GM19438 (cell line): ENCODE results near the gene ARL8A.
"Not testable (repeated sequence)": the region's sequence is repeated elsewhere in the genome, so short reads cannot be mapped to it uniquely, and the experiment has no call there.

ENCODE experiments used
- ATAC-seq: cut with Tn5 transposase; IDR thresholded peaks from one replicate; pipeline ENCODE4 v1.9.1; 2021; ENCODE audit warnings: low read depth; ENCODE audit not compliant: unreplicated experiment

ARL8A gene

DNA sequence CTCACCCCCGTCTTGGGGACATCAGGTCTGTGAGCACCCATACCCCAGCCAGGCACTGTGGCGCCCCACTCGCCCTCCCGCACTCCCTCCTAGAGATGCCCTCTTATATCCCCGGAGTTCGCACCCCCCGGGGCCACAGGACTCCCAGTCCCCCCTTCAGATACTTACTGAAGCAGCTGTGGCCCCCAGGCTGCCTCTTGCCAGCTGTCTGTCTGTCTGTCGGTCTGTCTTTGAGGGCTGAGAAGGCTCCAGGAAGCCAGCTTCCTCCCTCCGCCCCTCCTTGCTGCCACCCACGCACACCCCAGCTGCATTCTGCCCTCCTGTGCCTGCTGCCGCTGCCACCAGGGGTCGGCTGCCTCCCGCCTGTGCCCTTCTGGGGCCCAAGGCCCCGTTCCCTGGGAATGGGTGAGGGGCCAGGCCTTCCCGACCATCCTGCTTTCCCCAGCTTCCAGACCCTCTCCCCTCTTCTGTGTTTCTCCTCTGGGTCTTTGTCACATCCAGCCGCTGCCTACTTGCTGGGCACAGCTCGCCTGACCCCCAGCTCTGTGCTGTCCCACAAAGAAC, 15.9 kb upstream of the ARL8A start, which contains the start of gene PTPN7:
TSS of gene PTPN7 (minus strand) at position 226 of the 564 bp plus-strand sequence. CDS start 1,200 bp downstream, outside the sequence.
- peak; percentile 36 for ATAC-seq

DNA sequence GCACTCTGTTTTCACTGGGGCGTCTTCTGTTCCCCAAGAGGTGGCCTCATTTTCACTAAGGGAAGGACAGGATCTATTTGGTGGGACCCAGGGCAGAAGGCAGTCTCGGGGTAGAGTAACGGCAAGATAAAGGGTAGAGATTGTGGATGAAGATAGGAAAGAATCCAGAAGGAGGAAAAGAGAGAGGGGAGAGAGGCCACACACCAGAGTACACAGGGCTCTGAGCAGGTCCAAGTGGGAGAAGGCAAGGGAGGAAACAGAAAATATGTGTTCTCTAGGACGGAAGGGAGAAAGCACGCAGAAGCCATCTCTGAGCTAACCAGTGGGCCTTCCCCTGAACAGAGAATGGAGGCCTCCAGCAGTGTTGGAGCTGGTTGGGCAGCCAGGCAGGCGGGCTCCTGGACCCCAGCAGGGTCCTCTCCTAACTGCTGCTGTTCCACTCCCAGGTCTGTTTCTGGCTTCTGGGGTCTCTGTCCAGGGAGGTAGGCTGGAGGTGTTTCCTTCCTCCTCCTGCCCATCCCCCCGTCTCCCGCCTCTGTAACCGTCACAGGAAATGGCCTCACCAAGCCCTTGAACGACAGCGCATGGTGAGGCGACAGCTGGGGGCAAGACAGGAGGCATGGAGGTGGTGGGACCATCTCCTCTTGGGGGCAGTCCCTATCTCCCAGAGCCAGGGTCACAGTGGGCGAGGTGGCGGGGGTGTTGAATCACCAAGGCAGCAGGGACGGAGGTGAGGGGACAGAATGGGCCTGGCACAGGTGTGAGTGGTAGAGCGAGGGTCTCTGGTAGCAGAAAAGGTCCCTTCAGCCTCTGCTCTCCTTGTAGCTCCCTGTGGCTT, 15.2 kb upstream of the ARL8A start:
- ATAC-seq: no peak

DNA sequence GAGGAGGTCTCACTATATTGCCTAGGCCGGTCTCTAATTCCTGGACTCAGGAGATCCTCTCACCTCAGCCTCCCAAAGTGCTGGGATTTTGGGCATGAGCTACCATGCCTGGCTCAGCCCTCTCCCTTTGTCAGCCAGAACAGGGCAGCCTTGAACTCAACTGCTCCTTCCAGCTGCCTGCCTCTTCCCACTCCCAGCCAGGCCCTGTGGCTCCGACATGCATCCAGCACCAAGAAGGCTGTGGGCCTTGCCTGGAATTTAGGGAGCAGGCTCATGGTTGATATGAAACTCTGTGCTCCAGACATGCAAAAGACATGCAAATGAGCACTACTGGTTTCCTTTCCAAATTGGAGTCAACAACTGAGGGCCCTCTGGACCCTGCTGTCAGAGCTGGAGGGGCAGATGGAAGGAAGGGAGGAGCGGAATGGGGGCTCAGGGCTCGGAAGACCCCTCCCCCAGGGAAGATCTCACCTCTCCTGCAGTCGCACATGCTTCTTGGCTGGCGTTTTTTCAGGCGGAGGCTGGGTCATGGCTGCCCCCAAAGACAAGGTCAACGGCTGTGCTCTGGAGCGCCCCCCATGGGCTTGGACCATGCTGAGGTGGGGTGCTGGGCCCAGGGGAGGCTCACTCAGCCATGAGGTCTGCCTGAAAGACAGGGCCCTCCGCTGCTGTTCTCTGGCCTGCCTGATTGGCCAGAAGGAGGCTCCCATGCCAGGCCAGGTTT, 14.4 kb upstream of the ARL8A start:
- ATAC-seq: no peak

DNA sequence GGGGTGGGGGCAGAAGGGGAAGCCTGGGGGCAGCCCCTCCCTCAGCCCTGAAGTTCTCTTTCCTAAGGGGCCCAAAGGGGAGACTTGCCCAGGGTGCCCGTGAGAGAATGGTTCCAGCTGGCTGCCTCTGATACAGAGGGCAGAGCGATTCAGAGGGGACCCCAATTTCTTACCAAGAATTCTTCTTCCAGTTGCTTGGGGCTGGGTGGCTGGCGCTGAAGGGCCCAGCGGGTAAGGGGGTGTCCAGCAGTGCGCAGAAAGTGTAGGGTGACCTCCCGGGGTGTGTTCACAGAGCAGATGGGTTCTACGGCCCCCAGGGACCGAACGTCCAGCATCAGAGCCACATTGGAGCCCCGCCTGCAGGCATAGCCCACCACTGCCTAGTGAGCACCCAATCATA, 13.4 kb upstream of the ARL8A start:
- ATAC-seq: no peak

DNA sequence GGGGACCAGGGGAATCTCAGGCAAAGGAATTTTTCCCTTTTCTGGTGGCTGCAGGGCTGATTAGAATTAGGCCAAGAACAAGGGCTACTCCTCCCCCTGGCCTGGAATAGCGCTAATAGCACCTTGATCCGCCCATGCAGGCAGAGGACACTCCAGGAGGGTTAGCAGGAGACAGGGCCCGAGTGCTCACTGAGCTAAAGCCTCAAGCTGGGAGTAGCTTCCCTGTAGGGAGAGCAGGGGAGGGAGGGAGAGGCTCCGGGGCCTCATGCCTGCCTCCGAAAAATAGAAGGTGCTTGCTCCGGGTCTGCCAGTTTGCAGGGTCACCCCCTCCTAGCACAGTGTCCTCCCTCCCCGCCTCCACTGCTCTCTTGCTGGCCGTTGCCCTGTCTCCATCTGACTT, 12.1 kb upstream of the ARL8A start:
- no peak for ATAC-seq

DNA sequence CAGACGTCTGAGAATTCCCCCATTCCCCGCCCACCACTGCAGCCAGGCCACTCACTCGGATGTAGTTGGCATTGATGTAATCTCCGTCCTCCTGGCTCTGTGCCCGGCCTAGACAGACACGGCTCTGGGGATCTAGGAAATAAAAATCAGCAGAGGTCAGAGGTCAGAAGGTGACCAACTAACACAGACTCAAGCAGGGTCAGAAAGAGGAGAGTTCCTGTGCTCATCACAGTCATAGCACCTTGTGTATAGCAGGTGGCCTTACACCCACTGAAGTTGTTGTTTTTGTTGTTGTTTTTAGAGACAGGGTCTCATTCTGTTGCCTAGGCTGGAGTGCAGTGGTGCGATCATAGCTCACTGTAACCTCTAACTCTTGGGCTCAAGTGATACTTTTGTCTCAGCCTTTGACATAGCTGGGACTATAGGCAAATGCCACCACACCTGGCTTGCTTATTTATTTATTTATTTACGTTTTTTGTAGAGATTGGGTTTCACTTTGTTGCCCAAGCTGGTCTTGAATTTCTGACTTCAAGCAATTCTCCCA, 11.0 kb upstream of the ARL8A start:
- no peak for ATAC-seq

DNA sequence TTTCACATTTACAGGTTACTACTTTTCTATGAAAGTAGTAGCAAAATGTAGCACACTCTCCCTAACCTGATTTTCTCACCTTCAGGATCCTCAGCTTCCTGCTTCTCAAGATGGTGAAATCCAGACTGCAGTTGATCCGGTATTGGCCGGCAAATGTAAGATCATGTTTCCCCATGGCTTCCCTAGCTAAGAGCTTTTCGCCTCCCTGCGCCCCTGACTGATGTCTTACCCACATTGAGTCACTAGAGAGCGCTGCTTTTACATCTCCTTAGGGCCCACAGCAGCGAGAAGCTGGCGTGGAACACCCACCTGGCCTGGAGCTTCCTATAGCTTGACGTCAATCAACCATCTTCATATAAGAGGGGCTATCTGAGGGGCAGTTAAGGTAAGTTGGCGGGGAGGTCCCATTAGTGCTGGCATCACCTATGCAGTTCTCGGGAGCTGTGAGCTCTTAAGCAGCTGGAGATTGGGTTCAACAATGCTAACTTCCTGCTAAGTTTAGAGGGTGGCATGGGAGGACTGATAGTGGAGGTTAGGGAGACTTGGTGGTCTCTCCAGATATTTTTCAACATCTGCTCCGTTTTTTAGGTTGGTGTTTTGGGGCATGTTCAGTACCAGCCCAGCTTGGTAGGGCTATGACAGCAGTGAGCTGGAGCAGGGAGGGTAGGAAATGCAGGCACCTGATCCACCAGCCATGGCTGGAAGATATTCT, 10.4 kb upstream of the ARL8A start:
- ATAC-seq: no peak

DNA sequence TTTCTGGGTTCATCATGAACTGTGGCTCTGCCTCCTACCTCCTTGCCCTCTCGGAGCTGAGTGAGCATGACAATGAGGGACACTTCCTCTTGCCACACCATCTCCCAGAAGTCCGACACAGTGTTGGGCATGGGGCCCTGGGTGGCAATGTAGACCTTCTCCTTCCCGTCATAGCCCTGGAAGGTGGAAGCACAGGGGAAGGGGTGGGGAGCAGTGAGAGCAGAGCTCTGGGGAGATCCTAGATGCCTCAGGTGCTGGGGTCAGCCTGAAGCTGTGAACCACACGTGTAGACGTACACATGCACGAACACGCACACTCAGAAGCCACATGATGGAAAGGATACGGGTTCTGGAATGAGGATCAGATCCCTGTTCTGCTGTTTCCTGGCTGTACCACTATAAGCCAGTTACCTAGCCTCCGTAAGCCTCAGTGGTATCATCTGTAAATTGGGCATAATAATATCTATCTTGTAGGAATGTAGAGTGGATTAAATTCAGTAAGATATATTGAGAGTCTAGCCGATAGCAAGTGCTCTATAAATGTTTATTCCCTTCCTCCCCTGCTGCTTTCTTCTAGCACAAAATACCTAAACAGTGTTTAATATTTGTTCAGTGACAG, 9.7 kb upstream of the ARL8A start:
- no peak for ATAC-seq

DNA sequence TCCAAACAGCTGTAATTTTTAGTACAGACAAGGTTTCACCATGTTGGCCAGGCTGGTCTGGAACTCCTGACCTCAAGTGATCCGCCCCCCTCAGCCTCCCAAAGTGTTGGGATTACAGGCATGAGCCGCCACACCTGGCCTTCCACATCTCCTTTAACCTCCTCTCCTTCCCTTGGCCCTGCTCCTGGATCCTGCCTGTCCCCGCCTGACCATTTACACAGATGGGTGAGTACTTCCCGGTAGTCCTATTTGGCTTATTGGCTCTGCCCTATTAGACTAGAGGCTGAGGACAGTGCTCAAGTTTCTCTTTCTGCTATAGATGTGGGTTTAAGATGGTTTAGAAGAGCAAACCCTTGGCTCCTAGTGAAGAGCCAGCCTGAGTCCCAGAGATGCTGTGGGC, 8.7 kb upstream of the ARL8A start:
- no peak for ATAC-seq

DNA sequence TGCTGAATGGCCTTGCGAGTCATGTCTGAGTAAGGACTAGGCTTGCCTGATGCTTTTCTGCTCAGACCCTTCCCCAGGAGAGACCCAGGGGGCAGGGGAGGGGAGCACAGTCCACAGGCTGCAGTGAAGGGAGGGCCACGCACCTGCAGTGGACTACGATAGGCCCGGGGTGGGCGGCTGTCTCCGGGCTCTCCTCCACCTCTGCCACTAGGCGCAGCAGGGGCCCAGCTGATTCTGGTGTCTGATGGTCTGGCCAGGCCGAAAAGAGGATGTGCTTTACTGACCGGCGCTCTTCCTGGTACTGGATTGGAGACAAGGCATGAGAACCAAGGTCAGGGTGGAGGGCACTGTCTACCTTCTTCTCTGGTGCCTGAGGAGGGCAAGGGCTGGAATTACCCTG, 7.9 kb upstream of the ARL8A start:
- no peak for ATAC-seq

DNA sequence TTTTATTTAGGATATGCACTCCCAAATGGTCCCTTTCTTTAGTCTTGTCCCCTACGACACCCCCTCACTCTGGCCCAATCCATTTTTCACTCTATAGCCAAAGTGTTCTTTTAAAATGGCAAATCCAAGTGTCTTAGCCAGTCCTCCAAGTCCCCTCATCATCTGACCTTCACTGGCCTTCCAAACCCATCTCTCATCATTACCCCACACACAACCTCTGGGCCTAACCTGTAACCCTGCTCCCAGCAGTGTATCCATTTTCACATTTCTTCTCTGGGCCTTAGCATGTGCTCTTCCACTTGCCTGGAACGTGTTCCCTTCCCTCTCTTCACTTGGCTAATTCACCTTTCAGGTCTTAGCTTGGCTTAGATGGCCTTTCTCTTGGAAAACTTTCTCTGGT, 6.5 kb upstream of the ARL8A start:
- ATAC-seq: no peak

DNA sequence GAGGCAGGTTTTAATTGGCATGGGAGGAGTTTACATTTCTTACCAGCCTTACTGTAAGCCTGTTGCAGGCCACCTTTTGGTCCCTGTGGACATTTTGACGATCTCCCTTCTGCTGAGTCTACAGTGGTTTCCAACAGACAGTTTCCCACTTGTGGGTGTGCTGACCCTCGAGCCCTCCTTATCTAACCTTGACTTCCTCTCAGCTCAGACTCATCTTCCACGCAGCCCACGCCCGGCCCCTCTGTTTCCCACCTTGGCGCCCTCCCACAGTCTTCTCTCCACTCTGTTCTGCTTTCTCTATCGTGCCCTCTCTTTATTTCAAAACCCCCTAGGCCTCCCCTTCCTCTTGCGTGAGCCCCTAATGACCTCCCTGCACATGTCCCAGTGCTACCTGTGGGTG, 6.1 kb upstream of the ARL8A start:
- no peak for ATAC-seq

DNA sequence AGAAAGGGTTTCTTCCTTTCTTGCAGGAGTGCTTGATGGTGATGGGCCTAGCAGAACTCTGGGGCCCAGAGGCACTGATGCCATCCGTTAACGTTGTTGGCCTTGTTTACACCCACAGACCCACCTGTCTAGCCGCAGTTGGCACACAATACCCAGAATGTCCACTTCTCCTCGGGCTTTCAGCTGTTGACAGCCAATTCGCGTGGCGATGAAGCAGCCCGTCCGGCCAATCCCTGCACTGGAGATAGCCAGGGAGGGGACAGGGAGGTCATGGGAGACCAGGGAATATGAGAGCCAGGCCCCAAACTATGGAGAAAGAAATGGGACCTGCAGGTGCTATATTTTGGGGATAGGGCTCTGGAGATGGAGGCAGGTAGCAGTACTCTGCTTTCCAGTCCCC, 5.7 kb upstream of the ARL8A start:
- no peak for ATAC-seq

DNA sequence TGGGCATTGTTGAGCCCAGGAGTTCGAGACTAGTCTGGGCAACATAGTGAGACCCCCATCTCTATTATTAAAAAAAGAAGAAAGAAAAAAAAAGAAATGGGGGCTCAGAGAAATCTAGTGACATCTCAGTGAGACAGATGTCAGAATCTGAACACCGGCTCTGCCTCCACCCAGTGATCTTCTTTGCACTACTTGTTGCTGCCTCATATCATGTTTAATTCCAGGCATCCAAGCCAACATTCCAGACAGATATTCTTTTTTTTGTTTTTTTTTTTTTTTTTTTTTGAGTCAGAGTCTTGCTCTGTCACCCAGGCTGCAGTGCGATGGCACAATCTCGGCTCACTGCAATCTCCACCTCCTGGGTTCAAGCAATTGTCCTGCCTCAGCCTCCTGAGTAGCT, 5.0 kb upstream of the ARL8A start:
- ATAC-seq: no peak

DNA sequence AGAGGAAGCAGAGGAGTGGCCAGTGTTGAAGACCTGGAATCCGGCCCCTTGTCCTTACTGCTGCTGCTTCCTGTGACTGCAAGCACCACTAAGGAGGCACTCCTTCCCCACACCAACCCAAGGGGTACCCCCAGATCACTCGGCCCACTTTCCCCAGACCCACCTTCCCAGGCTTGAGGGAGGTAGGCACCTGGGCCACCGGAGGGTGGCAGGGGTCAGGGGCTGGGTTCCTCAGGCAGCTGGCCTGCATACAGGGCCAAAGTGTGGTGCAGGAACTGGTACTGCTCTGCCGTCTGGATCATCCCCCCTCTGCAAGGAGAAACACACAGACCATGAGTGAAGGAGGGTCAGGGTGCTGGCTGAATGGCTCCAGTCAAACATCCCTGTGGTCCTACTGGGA, 3.9 kb upstream of the ARL8A start:
- ATAC-seq: no peak

DNA sequence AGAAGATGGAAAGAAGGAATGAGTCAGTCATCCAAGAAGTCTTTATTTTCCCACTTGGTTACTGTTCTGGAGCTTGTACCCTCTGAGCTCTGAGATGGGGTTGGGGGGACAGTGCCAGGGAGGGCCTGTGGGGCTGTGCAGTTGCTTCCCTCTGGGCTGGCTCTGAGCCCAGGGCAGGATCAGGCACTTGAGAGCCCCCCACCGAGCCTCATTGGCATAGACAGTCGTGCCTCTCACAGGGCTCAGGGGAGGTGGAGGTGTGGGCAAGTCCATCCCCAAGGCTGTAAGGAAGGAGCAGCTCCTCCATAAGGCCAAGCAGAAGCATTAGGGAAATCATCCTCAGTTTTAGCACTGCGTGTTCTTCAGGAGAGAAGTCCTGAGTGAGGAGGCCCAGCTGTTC, 2.5 kb upstream of the ARL8A start:
- no peak for ATAC-seq

DNA sequence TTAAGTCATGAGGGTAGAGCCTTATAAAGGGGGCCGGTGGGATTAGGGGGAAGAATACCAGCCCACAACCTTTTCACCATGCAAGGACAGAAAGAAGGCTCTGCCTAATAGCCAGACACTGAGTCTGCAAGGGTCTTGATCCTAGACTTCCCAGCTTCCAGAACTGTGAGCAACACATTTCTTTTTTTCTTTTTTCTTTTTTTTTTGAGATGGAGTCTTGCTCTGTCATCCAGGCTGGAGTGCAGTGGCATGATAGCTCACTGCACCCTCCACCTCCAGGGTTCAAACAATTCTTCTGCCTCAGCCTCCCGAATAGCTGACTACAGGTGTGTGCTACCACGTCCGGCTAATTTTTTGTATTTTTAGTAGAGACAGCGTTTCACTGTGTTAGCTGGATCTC, 1.7 kb upstream of the ARL8A start:
- no peak for ATAC-seq

DNA sequence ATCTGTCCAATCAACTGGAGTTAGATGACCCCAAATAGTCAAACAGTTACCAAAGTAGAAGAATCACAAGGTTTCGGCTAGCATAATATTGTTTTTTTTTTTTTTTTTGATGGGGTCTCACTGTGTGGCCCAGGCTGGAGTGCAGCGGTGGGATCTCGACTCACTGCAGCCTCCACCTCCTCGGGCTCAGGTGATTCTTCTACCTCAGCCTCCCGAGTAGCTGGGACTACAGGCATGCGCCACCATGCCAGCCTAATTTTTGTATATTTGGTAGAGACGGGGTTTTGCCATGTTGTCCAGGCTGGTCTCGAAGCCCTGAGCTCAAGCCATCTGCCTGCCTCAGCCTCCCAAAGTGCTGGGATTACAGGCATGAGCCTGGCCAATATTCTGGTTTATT, 1.2 kb upstream of the ARL8A start:
- not testable (repeated sequence) for ATAC-seq

DNA sequence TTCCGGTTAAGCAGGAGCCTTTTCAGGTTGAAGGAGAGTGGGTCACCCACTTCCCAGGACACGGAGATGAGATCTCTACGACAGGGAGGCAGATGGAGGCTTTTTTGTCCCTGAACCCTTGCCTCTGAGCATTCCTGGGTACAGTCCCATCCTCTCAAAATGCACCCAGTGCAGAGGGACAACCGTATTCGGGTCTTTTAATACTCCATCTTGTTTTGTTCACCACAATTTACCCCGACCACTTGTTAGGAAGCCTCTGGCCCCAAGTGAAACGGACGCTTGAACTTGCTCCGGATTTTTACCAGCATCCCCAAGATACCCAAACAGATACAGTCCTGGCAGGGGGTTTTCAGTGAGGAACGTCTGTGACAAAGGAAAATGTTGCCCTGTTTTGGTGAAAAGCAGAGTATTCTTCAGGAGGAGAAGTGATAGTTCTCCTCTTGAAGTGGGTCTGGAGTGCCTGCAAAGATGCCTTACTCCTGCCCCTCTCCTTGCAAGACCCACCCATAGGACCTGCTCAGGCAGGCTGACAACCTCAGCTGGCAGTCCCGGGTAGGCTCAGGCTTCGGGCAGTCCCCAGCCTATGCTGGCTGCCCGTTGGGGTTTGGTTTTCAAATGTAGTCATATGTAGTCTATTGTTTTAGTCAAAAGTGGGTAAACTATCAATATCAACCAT, 669 bp upstream of the ARL8A start:
- ATAC-seq: no peak
